Measurements from ENCODE around the gene EFNA5. TPM values are rescaled to one million over a fixed set of nuclear protein-coding genes. Genes with fewer than 3 reads are reported as not detected.

The EFNA5 gene
- polyA plus RNA-seq, 1 donor (not counting 4 experiments of a cell fraction or from before 2014, with no cell fraction given) = 4.8 TPM

DNA sequence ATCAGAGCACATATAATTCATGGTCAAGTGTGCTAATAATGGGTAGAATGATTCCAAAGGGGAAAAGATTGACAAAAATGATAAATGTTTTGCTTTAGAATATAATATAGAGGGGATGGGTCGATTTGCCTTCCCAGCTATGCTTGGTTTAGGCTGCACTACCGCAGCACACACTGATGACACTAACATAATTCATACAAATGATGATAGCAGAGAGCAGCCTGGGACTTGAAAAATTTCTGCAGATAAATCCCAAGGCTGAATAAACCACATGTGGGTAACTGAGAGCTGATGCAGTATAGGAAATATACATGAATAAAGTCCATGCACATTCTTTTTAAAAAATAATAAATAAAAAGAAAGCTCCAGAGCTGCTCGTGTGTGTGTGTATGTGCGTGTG lies 54.5 kb downstream of the EFNA5 start:
- Histone ChIP-seq H3K4me3 (ENCODE audit: control insufficient read depth in 2 of 3, extremely low read depth in 1 of 3, insufficient read depth in 2 of 3, low read depth in 1 of 3, low read length in 3 of 3) (no peak overlapping the region), H3K27ac (ENCODE audit: control insufficient read depth, insufficient read depth, low read length) (no peak overlapping the region), H3K9me1 (ENCODE audit: control insufficient read depth, extremely low read depth, insufficient read depth, low read length) (no peaks in the 10 kb centered on the region), H3K79me2 (ENCODE audit: control insufficient read depth, insufficient read depth, low read length) (peaks cover 14% of the 10 kb centered on the region), H2AFZ (ENCODE audit: control insufficient read depth, low read length) (no peak overlapping the region), H3K4me1 (ENCODE audit: control insufficient read depth, extremely low read depth, insufficient read depth, low read length) (no peaks in the 10 kb centered on the region), H3K4me2 (ENCODE audit: control insufficient read depth, extremely low read depth, insufficient read depth, low read depth, low read length) (no peak overlapping the region), H3K9ac (ENCODE audit: control insufficient read depth, extremely low read depth, insufficient read depth, low read length) (no peak overlapping the region), H3K9me3 (ENCODE audit: control insufficient read depth, low read depth, low read length) (no peaks in the 10 kb centered on the region), H3K36me3 (ENCODE audit: control insufficient read depth in 2 of 2, extremely low read depth in 1 of 2, insufficient read depth in 2 of 2, low read length in 2 of 2) (no peaks in the 10 kb centered on the region), H3K27me3 (ENCODE audit: control insufficient read depth, extremely low read depth, insufficient read depth, low read length) (no peaks in the 10 kb centered on the region), H4K20me1 (ENCODE audit: control insufficient read depth, extremely low read depth, insufficient read depth, low read length) (no peaks in the 10 kb centered on the region)
- no peak for TF ChIP-seq EZH2 (IDR thresholded peaks at IDR 0.05; ENCODE audit: low read length)
- TF ChIP-seq, protein P1, sequence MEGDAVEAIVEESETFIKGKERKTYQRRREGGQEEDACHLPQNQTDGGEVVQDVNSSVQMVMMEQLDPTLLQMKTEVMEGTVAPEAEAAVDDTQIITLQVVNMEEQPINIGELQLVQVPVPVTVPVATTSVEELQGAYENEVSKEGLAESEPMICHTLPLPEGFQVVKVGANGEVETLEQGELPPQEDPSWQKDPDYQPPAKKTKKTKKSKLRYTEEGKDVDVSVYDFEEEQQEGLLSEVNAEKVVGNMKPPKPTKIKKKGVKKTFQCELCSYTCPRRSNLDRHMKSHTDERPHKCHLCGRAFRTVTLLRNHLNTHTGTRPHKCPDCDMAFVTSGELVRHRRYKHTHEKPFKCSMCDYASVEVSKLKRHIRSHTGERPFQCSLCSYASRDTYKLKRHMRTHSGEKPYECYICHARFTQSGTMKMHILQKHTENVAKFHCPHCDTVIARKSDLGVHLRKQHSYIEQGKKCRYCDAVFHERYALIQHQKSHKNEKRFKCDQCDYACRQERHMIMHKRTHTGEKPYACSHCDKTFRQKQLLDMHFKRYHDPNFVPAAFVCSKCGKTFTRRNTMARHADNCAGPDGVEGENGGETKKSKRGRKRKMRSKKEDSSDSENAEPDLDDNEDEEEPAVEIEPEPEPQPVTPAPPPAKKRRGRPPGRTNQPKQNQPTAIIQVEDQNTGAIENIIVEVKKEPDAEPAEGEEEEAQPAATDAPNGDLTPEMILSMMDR (optimal IDR thresholded peaks at IDR 0.05 in 1 of 3, IDR thresholded peaks at IDR 0.05 in 1 of 3, conservative IDR thresholded peaks at IDR 0.05 in 1 of 3; ENCODE audit: extremely low read depth in 1 of 3, insufficient read depth in 2 of 3, low read length in 3 of 3) = no peak
- dilution Hi-C loops (cut with MboI; ENCODE audit: extremely low pct_ligation_motif_present, low sequenced_read_pairs) = no loop called here
- FAIRE-seq (no peak), DNase-seq (ENCODE audit: low read depth, low spot score) (no peak)

DNA sequence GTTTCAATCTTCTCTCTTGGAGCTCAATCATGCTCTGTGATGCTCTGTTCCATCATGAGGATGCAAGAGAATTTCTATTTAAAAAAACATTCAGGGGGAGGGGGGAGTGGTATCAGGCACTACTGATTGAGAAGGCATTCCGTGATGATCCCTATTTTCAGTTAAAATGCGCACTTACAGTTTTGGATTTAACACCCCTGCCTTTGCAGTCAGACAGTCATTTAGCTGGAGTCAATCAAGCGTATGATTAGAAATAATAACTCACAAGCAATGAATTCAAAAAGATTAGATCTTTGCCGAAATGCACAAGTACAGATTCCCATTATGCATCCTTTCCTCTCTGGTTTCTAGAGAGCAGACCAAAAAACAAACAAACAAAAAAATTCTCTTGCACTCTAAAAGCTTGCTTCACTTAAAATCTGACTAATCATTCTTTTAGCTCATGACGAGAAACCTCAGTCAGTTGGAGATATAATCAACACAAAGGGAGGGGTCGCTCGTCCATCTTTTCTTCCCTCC lies 55.4 kb downstream of the EFNA5 start:
- H3K27ac ChIP-seq (ENCODE audit: control insufficient read depth, insufficient read depth, low read length) = no peak overlapping the region
- H2AFZ ChIP-seq (ENCODE audit: control insufficient read depth, low read length) = no peak overlapping the region
- H3K9me3 ChIP-seq (ENCODE audit: control insufficient read depth, low read depth, low read length) = no peaks in the 10 kb centered on the region
- dilution Hi-C loops (cut with MboI; ENCODE audit: extremely low pct_ligation_motif_present, low sequenced_read_pairs) = no loop called here
- no peak for TF ChIP-seq EZH2 (IDR thresholded peaks at IDR 0.05; ENCODE audit: low read length)
- TF ChIP-seq, protein P1 (optimal IDR thresholded peaks at IDR 0.05 in 1 of 3, IDR thresholded peaks at IDR 0.05 in 1 of 3, conservative IDR thresholded peaks at IDR 0.05 in 1 of 3; ENCODE audit: extremely low read depth in 1 of 3, insufficient read depth in 2 of 3, low read length in 3 of 3) = no peak
- no peaks in the 10 kb centered on the region for H3K4me1 ChIP-seq (ENCODE audit: control insufficient read depth, extremely low read depth, insufficient read depth, low read length)
- H3K79me2 ChIP-seq (ENCODE audit: control insufficient read depth, insufficient read depth, low read length) = peaks cover 21% of the 10 kb centered on the region
- H3K27me3 ChIP-seq (ENCODE audit: control insufficient read depth, extremely low read depth, insufficient read depth, low read length) = no peaks in the 10 kb centered on the region
- H3K4me3 ChIP-seq (ENCODE audit: control insufficient read depth in 2 of 3, extremely low read depth in 1 of 3, insufficient read depth in 2 of 3, low read depth in 1 of 3, low read length in 3 of 3) = no peak overlapping the region
- no peak overlapping the region for H3K4me2 ChIP-seq (ENCODE audit: control insufficient read depth, extremely low read depth, insufficient read depth, low read depth, low read length)
- FAIRE-seq (no peak), DNase-seq (ENCODE audit: low read depth, low spot score) (no peak)
- no peak overlapping the region for H3K9ac ChIP-seq (ENCODE audit: control insufficient read depth, extremely low read depth, insufficient read depth, low read length)
- no peaks in the 10 kb centered on the region for H4K20me1 ChIP-seq (ENCODE audit: control insufficient read depth, extremely low read depth, insufficient read depth, low read length)
- no peaks in the 10 kb centered on the region for H3K36me3 ChIP-seq (ENCODE audit: control insufficient read depth in 2 of 2, extremely low read depth in 1 of 2, insufficient read depth in 2 of 2, low read length in 2 of 2)
- no peaks in the 10 kb centered on the region for H3K9me1 ChIP-seq (ENCODE audit: control insufficient read depth, extremely low read depth, insufficient read depth, low read length)

Data from keratinocyte (primary cell).